Thoracic aorta (tissue), 2 donors: ENCODE measurements around the gene VPS35L. TPM values are rescaled to one million over a fixed set of nuclear protein-coding genes. Genes with fewer than 3 reads are reported as not detected.

Experiments used
- ATAC-seq: fragments of 150-250 bp; one replicate; pipeline ENCODE4 v1.8.0; 2017; ENCODE audit warnings: low read depth; ENCODE audit not compliant: insufficient number of reproducible peaks, low FRiP score
- DNase-seq: peaks from one replicate; pipeline ENCODE4 v3.0.0-alpha.2; 2020; ENCODE audit warnings: low spot score
- H3K27ac ChIP-seq, 2 donors: fragments of 200-600 bp; sonication (generic); 1 replicate in 1 of 2; 2 replicates in 1 of 2; pipeline ENCODE4 v1.5.1; 2016; ENCODE audit warnings: mild to moderate bottlenecking in 2 of 2, moderate library complexity in 2 of 2
- H3K27me3 ChIP-seq: fragments of 200-600 bp; sonication (generic); replicated peaks from 2 replicates; pipeline ENCODE4 v1.6.0; 2016; ENCODE audit warnings: mild to moderate bottlenecking; ENCODE audit not compliant: insufficient read depth
- H3K36me3 ChIP-seq: fragments of 200-600 bp; sonication (generic); one replicate; pipeline ENCODE4 v1.5.1; 2016
- H3K4me1 ChIP-seq, 2 donors: fragments of 200-600 bp; sonication (generic); 1 replicate in 1 of 2; 2 replicates in 1 of 2; pipeline versions ENCODE4 v1.5.1 to v1.6.0; 2016; ENCODE audit warnings: low read depth in 2 of 2, mild to moderate bottlenecking in 1 of 2; ENCODE audit not compliant: control insufficient read depth in 1 of 2
- H3K4me3 ChIP-seq: fragments of 200-600 bp; sonication (generic); 2 replicates; pipeline ENCODE4 v1.5.1; 2016; ENCODE audit warnings: mild to moderate bottlenecking
- H3K9me3 ChIP-seq: fragments of 200-600 bp; sonication (generic); 2 replicates; pipeline ENCODE4 v1.5.1; 2016
- CTCF ChIP-seq: fragments of 200-600 bp; sonication (generic); IDR thresholded peaks from one replicate; pipeline ENCODE4 v1.5.1; 2019; ENCODE audit warnings: antibody characterized with exemption
- total RNA-seq, 2 donors: library from RNA; depleted of rRNA; stranded (reverse); fragments of >200 nt; gene quantifications; one replicate each; pipeline versions ENCODE4 v1.1.0 to v1.2.3, GENCODE V29; 2016

Gene VPS35L
- total RNA-seq, 2 donors from 2014 or later = 38.2 to 41.6 TPM

- Histone ChIP-seq H3K9me3 (no peaks in the 10 kb centered on the region), H3K27me3 (no peaks in the 10 kb centered on the region), H3K4me1 (peaks cover 0 to 25% of the 10 kb centered on the region in 2 donors), H3K27ac (peak overlapping the region in 1 of 2 donors; percentile 40), H3K36me3 (peaks cover 20% of the 10 kb centered on the region), H3K4me3 (no peak overlapping the region)
- DNase-seq = no peak
- ATAC-seq = no peak
- no peak for TF ChIP-seq CTCF
Observed at GRCh38 chr16:19607616-19608280, 52.2 kb downstream of the VPS35L start.

GRCh38 chr16:19609359-19609758 is 53.9 kb downstream of the VPS35L start:
- no peak for ATAC-seq
- Histone ChIP-seq H3K4me1 (peaks cover 0 to 25% of the 10 kb centered on the region in 2 donors), H3K27me3 (no peaks in the 10 kb centered on the region), H3K4me3 (no peak overlapping the region), H3K27ac (no peak overlapping the region), H3K36me3 (peaks cover 20% of the 10 kb centered on the region), H3K9me3 (no peaks in the 10 kb centered on the region)
- no peak for DNase-seq
- TF ChIP-seq CTCF = no peak

- H3K9me3 ChIP-seq = no peaks in the 10 kb centered on the region
- H3K36me3 ChIP-seq = peaks cover 20% of the 10 kb centered on the region
- no peak overlapping the region for H3K4me3 ChIP-seq
- peaks cover 0 to 18% of the 10 kb centered on the region in 2 donors for H3K4me1 ChIP-seq
- no peaks in the 10 kb centered on the region for H3K27me3 ChIP-seq
- ATAC-seq (no peak), DNase-seq (no peak)
- no peak overlapping the region for H3K27ac ChIP-seq
- TF ChIP-seq CTCF = no peak
Observed at GRCh38 chr16:19610200-19610599, 54.7 kb downstream of the VPS35L start.

- H3K27ac ChIP-seq = no peak overlapping the region
- no peaks in the 10 kb centered on the region for H3K9me3 ChIP-seq
- no peak overlapping the region for H3K4me3 ChIP-seq
- TF ChIP-seq CTCF = no peak
- peaks cover 29% of the 10 kb centered on the region for H3K36me3 ChIP-seq
- no peaks in the 10 kb centered on the region for H3K27me3 ChIP-seq
- DNase-seq (no peak), ATAC-seq (no peak)
- H3K4me1 ChIP-seq = no peaks in the 10 kb centered on the region
Observed at GRCh38 chr16:19613834-19614233, 58.3 kb downstream of the VPS35L start.

- no peaks in the 10 kb centered on the region for H3K4me1 ChIP-seq
- H3K27ac ChIP-seq = no peak overlapping the region
- DNase-seq = no peak
- ATAC-seq = no peak
- H3K27me3 ChIP-seq = no peaks in the 10 kb centered on the region
- H3K9me3 ChIP-seq = no peaks in the 10 kb centered on the region
- H3K4me3 ChIP-seq = no peak overlapping the region
- H3K36me3 ChIP-seq = peaks cover 30% of the 10 kb centered on the region
- no peak for TF ChIP-seq CTCF
Observed at GRCh38 chr16:19616241-19616640, 60.7 kb downstream of the VPS35L start.
